HG03060 (cell line): ENCODE measurements around the gene MICAL2.

Experiments
- ATAC-seq: cut with Tn5 transposase; IDR thresholded peaks from one replicate; pipeline ENCODE4 v1.9.1; 2021; ENCODE audit warnings: low read depth, moderate number of reproducible peaks; ENCODE audit not compliant: unreplicated experiment

MICAL2 gene

GRCh38 chr11:12114193-12115033, 4.0 kb downstream of the MICAL2 start:
- ATAC-seq, result no peak

GRCh38 chr11:12116425-12117032, 6.1 kb downstream of the MICAL2 start:
- no peak for ATAC-seq

- ATAC-seq, result no peak
These were observed 6.8 kb downstream of the MICAL2 start for GRCh38 chr11:12117200-12117599.

GRCh38 chr11:12117611-12118010, 7.2 kb downstream of the MICAL2 start:
- no peak for ATAC-seq

- ATAC-seq, result no peak
These were observed 8.6 kb downstream of the MICAL2 start for GRCh38 chr11:12118949-12119348.

- ATAC-seq, result no peak
These were observed 9.1 kb downstream of the MICAL2 start for GRCh38 chr11:12119502-12119901.

- ATAC-seq, result no peak
These were observed 9.9 kb downstream of the MICAL2 start for GRCh38 chr11:12120031-12121008.

- ATAC-seq, result no peak
These were observed 10.6 kb downstream of the MICAL2 start for GRCh38 chr11:12121011-12121410.

- no peak for ATAC-seq
These were observed 11.1 kb downstream of the MICAL2 start for GRCh38 chr11:12121517-12121916.

- ATAC-seq, result no peak
These were observed 11.7 kb downstream of the MICAL2 start for GRCh38 chr11:12122083-12122482.

GRCh38 chr11:12123273-12123672, 12.9 kb downstream of the MICAL2 start:
- ATAC-seq, result no peak

- ATAC-seq, result no peak
These were observed 13.4 kb downstream of the MICAL2 start for GRCh38 chr11:12123799-12124198.

GRCh38 chr11:12124306-12124705, 13.9 kb downstream of the MICAL2 start:
- ATAC-seq, result no peak

GRCh38 chr11:12125609-12126149, 15.3 kb downstream of the MICAL2 start:
- ATAC-seq, result no peak

- no peak for ATAC-seq
These were observed 16.1 kb downstream of the MICAL2 start for GRCh38 chr11:12126344-12127019.

- ATAC-seq, result no peak
These were observed 17.0 kb downstream of the MICAL2 start for GRCh38 chr11:12127206-12127898.

GRCh38 chr11:12128301-12128751, 17.9 kb downstream of the MICAL2 start:
- ATAC-seq, result no peak

- no peak for ATAC-seq
These were observed 18.8 kb downstream of the MICAL2 start for GRCh38 chr11:12129227-12129626.

- ATAC-seq, result no peak
These were observed 20.0 kb downstream of the MICAL2 start for GRCh38 chr11:12130180-12130980.
